CD4-positive, alpha-beta T cell treated with Interleukin-6 at 100 ng/mL for 8 hours (primary cell): ENCODE measurements around the gene GALR1.
"Not testable (repeated sequence)": the region's sequence is repeated elsewhere in the genome, so short reads cannot be mapped to it uniquely, and the experiment has no call there.

Experiments
- DNase-seq: peaks from one replicate; pipeline ENCODE4 v3.0.0-alpha.2; 2020; ENCODE audit warnings: mixed read lengths, low spot score

Gene GALR1, protein sequence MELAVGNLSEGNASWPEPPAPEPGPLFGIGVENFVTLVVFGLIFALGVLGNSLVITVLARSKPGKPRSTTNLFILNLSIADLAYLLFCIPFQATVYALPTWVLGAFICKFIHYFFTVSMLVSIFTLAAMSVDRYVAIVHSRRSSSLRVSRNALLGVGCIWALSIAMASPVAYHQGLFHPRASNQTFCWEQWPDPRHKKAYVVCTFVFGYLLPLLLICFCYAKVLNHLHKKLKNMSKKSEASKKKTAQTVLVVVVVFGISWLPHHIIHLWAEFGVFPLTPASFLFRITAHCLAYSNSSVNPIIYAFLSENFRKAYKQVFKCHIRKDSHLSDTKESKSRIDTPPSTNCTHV

DNA sequence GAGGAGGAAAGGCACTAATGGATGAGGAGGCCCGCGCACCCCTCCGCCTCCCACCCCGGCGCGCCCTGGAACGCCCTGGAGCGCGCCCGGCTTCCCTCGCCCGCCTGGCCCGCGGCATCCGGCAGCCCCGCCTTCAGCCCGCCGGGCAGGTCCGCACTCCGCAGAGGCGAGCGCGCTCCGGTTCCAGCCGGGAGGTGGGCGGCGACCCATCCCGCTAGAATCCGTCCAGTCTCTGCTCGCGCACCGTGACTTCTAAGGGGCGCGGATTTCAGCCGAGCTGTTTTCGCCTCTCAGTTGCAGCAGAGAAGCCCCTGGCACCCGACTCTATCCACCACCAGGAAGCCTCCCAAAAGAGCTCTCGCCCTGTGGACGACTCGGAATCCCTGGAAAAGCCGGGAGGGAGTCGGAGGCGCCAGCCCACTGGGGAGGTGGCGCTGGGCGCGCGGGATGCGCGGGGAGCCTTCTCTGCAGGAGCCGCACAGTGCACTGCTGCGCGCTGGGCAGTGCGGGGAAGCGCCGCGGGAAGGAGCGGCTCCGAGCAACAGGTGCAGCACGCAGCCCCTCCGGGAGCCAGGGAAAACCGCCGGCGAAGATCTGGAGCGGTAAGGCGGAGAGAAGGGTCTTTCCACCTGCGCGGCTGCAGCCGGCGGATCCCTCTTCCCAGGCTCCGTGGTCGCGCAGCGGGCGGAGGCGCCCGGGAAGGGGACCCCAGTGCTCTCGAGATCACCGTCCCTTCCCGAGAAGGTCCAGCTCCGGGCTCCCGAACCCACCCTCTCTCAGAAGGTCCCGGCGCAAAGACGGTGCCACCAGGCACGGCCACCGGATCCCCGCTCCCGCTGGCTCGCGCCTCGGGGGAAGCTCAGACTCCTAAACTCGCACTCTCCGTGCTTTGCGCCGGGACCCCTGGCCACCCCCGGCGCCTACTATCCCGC lies at the start of gene GALR1:
GALR1 (plus strand) TSS at position 280 of the 932 bp plus-strand sequence. CDS start 701 bp downstream, outside the sequence.
- no peak for DNase-seq

DNA sequence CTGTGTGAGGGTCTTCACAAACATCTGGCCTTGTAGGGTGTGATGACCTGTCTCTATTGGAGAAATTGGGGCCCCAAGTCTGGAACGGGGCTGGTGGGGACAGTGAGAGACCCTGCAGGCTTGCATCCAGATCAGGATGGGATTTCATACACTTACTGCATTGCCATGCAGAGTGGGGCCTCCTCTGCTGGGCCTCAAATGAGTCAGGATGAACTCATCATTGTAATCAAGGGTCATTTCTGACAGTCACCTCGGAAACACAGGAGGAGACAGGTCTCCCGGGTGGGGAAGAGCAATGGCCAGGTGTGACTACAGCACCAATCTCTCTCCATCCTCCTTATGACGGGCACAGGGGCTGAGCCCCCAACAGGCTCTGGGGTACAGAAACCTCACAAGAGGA lies 48.1 kb upstream of the GALR1 start:
- no peak for DNase-seq

DNA sequence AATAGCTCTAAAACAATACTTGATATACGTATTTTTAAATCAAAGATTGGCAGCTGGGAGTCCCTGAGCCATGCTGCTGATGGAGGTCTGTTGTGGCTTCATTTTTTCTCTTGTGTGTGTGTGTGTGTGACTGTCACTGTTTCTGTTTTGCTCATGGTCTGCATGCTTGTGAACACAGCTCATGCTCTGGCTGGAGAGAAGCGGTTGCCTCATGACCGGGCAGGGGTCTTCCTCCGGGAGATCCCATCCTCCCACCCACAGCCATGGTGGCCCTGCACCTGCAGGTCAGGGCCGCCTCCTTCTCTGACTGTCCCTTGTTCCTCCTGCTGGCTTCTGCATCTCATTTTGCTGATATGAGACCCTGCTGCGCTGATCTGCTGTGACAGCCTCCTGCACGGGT lies 47.3 kb upstream of the GALR1 start:
- no peak for DNase-seq

DNA sequence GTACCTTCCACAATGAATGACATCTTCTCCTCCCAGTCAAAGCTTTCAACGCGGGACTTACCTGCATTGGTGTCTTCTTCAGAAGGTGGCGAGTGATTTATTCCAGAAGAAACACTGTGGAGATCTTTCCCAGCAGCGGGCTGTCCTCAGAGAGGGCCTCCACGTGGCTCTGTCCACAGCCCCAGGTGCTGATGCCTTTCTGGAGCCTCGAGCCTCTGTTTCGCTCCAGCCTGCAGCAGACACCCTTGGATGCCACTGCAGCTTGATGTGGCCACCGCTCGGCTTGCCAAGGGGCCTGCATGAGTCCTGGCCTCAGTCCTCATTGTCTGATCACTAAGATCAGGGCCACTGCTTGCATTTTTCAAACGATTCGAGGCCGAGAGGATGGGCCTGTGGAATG lies 46.6 kb upstream of the GALR1 start:
- no peak for DNase-seq

DNA sequence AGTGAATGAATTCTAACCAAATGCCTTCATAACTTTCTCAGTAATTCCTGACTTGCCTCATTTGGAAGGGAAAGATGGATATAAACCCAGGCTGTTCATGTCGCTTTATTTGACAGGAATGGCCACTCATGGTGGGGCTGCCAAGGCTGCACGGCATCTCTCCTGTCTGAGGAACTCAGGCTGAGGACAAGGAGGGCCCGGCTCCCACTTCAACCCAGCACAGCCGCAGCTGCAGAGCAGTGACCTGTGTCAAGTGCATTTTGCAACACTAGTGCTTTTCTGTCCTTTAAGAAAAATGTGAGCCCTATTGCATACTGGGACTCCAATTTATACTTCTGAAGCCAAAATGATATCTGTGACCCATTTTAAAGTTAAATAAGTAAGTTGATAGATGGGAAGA lies 45.8 kb upstream of the GALR1 start:
- no peak for DNase-seq

DNA sequence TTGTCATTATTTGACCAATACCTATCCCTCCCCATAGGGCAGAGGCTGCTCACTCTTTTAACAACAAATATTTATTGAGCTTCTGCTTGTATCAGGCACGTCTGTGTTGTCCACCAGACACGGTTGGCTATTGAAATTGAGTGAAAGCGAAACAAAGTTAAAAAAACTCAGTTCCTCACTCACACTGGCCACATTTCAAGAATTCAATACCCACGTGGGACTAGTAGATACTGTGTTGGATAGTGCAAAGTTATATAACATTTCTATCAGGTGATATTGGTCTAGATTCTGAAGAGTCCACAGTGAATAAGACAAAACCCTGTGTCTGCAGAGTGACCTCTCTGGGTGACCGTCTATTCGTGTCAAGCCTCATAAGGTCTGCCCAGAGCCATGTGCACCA lies 43.9 kb upstream of the GALR1 start:
- no peak for DNase-seq

DNA sequence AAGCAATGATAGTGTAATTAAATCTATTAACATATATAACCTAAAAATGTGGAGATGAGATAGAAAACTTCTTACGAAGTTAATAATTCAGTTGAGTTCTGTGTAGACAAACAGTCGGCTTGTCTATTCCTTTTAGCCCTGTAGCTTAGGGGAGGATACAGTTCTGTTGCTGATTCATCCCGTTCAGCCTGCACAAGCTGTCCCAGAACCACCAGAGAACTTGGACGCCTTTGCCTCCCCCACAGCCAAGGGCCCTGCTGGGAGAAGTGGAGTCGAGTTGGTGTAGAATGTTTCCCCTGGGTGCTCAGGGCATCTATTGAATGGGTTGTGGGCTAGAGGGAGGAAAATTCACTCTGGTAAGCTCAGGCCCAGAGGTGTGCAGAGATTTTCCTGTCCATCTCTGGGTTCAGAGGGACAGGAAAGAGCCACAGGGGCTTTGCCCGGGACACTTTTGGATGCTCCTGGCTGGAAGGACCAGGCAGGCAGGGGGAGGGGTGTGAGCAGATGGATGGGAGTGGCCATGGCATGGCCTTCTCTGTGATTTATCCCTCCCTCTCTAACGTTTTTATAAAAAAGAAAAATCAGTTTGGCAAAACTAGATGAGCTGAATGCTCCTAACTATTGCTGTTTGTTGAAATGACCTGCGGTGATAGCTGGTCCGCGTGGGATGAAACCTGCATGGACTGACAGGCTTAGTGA lies 42.8 kb upstream of the GALR1 start:
- DNase-seq = no peak

DNA sequence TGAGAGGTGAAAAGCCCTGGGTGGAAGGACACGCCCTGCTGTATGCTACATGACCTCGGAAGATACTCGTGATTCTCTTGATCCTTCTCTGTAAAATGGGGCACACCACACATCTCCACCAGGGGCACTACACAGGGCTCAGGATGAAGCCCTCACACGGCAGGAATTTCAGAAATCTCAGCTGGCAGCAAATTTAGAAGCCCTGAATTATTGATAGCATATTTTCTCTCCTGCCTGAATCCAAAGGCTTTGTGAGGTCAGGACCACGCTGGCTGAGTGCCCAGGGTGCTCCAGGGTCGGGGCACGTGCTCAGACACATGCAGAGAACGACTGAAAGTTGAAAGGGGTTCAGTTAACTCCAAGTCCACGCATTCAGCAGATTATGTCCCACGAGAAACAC lies 42.1 kb upstream of the GALR1 start:
- peak; percentile 59 for DNase-seq

DNA sequence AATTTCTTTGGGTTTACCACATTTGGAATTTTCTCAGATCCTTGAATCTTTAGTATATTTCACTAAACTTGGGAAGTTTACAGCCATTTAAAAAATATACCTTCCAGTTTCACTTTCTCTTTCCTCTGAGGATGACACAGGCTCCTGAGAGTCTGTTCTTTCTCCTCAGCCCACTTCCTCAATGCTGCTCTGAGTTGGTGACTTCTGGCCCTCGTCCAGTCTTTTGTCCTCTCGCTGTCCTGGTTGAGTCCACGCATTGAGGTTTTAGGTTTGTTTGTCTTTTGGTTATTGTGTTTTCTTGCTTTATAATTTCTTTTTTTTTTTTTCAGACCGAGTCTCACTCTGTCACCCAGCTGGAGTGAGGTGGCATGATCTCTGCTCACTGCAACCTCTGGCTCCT lies 40.7 kb upstream of the GALR1 start:
- peak; percentile 51 for DNase-seq

DNA sequence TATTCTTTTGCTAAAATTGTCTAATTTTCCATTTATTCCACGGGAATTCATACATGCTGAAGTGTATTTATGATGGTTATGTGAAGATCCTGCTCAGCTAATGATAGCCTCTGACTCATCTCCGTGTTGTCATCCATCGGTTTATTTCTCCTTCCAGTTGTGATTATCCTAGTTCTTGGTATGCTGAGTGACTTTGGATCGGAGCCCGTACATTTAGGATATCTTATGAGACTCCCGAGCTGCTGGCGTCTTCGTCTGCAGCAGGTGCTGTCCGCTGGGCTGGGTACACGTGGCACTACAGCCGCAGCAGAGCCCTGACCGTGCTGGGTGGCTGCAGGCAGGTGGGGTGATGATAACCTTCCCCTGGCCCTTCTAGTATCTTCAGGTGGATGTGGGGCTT lies 40.1 kb upstream of the GALR1 start:
- DNase-seq = no peak

DNA sequence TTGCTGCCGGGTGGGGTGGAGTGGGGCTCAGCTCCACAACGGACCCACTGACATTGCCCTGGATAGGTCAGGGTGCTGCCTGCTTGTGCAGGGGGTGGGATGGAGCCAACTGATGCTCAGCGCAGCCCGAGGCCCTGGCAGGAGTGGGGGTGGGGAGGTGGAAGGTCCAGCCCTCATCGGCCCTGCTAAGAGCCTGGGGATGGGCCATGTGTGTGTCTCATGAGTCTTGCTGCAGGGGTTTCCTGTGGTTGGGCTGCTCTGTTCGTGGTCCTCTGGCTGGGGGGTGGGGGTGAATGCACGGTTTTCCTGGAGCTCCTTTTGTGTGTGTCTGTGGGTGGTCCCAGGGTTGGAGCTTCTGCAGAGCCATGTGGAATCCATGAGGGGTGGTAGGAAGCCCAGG lies 39.4 kb upstream of the GALR1 start:
- DNase-seq = no peak

DNA sequence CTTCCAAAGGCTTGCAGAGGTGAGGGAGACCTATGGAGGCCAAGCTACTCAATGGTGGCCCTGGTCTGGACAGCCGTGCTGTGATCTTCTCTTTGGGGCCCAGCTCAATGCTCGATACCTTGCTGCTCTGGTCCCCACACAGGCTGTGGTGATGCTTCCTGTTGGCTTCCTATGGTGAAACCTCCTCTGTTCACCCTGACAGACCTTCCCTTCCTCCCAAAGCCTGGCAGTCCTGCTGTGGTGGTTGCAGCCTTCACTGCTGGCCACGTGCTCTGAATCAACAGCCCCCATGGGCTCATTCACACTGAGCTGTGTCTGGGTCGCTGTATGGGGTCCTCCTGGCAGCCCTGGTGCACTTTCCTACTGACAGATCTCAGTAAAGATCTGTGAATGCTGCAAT lies 31.0 kb upstream of the GALR1 start:
- no peak for DNase-seq

DNA sequence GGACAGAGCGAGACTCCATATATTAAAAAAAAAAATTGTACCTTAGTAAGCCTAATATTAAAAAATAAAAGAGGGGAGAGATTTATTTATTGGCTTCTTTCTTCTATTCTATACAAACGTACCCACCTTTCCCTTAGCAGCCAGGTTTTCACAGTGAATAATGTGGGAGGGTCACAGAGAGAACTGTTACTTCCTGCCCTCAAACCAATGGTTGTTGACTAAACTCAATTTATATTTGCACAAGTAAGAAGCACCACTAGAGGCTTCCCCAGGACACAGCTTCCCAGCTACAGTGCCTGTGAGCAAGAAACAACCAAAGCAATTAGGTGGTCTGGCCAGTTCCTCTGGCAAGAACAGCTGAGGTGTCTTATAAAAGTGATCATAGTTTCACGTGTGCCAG lies 28.9 kb upstream of the GALR1 start:
- DNase-seq = no peak

DNA sequence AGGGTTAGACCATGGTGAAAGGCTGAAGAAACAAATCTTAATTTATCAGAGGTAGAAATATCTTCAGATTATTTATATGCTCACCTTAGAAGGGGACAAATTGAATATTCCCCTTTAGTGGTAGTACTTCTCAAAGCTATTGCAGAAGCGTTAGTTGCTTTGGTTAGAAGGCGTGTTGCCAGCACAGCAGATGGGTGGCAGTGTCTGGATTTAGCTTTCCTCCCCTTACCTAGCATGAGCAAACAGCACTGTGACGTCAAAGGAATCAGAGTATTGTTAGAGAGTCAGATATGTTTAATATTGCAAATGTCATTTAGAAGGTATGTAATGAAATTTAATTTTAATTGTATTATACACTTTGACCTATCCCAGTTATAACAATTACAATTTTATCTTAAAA lies 27.2 kb upstream of the GALR1 start:
- DNase-seq = no peak

DNA sequence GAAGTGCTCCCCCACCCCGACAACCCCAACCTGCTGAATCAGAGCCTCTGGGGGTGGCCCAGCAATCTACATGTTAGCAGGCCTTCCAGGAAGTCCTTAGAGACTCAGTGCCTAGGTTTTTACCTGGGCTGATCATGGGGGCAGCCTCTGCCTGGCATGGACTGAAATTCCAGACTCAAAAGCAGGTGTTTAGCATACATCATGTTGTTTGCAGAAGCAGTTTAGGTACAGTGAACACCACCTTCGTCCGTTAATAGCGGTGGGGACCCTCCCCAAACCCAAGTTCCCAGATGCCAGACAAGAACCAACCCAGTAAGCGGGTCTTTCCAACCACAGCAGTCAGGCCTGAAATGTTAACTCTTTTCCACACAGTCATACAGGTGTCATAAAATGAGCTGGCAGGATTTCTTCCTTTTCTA lies 26.4 kb upstream of the GALR1 start:
- DNase-seq = no peak

DNA sequence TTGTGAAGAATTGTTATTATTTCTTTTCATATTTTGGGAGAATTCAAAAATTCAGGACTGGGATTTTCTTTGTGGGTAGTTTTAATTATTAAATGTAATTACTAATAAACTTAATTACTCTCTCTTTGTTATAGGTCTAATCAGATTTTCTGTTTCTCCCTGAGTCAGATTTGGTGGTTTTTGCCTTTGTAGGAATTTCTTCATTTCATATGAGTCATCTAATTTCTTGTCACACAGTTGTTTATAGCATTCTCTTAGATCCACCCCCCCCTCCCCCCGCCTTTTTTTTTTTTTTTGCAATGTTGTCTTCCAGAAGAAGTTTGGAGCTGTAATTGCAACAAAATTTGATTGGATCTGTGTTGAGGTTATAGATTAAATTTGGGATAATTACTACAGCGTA lies 26.0 kb upstream of the GALR1 start:
- no peak for DNase-seq

DNA sequence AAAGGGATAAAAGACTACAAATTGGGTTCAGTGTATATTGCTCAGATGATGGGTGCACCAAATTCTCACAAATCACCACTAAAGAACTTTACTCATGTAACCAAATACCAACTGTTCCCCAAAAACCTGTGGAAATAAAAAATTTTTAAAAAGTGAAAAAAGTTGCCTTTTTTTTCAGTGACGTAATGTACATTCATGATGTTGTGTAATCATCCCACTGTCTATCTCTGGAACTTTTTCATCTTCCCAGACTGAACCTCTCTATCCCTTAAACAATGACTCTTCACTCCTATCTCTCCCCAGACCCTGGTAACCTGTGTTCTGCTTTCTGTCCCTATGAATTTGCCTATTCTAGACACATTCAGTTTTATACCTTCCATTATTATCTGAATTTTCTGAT lies 19.0 kb upstream of the GALR1 start:
- DNase-seq = no peak

DNA sequence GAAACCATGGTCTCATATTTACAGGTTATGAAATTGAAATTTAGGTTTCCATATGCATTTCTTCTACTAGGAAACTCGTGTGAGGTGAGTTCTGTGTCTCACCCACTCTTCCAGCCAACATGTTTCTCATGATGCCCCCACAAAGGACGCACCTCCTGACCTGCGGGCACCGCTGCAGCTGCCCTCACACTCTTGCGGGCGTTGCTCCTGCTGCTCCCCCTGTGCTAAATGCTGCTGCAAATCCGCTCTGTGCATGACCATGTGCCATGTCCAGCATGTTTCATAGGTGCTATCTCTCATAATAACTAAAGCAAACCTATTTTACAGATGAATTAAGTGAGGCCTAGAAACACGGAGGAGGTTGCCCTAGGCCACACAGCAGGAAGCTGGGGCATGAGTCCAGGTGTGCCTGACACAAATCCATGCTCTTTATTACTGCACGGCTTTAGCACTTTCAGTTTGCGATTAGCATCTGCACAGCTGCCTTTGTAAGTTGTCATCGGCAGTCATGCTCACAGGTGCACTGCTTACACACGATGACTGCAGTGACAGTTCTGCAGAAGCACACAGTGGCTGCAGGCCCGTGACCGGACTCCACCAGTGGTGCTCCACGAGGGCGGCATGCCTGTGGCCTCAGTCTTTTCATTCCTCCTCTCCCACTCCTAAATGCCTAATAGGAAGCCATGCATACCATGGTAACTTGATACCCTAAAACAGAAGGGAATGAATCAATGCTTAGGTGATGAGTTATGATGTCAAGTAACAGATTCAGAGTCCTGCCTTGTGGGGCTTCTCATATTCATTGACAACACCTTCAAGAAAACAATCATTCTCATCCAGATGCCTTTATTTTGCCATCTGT lies 14.9 kb upstream of the GALR1 start:
- no peak for DNase-seq

DNA sequence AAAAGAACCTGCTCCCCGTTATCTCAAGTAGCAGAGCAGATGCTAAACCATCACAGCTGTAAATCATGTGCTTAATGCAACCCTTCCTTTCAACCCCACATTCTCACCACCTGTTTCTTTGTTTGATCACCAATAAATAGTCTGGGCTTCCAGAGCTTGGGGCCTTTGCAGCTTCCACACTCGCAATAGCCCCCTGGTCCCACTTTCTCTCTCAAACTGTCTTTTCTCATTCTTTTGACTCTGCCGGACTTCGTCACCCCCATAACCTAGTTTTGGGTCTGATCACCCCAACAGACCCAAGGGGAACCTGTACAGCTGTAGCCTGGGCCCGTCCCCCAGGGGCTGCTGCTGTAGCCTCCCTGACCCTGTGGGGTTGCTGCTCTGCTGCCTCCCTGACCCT lies 10.4 kb upstream of the GALR1 start:
- not testable (repeated sequence) for DNase-seq

DNA sequence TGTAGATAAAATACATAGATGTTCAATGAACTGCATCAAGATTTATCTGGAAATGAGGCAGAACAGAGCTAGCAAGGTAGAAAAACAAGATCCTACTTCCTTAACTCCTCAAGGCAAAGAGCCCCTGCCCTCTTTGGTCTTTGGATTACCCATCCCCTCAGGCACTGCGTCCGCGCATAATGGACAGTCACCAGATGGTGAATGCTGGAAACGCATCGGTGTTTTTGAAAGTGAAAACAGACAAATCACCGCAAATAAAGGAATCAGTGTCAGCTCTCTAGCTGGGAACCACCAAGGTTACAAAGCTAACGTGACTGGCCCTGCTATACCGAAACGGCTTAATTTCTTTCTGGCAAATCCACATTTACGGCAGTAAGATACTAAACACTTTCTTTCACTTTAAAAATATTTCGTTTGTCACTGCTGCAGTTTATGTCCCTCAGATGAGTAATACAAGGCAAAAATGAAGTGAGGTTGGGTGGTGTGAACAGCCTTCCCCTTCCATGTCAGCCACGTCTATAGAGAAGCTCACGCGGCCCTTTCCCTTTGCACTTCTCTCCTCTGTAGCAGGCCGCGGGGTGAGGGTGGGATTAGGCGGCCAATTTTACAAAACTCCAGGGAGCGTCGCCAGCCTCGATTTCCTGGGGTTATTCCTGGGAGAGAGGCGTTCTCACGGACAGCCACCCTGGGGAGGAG lies 627 bp upstream of the GALR1 start:
- no peak for DNase-seq

DNA sequence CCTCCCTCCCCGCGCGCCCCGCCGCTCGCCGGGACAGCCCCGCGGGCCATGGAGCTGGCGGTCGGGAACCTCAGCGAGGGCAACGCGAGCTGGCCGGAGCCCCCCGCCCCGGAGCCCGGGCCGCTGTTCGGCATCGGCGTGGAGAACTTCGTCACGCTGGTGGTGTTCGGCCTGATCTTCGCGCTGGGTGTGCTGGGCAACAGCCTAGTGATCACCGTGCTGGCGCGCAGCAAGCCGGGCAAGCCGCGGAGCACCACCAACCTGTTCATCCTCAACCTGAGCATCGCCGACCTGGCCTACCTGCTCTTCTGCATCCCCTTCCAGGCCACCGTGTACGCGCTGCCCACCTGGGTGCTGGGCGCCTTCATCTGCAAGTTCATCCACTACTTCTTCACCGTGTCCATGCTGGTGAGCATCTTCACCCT lies 865 bp downstream of the GALR1 start:
- no peak for DNase-seq
